Osteoblast (primary cell): ENCODE results near the gene NCEH1. TPM values are rescaled to one million over a fixed set of nuclear protein-coding genes. Genes with fewer than 3 reads are reported as not detected.

Experiments used
- DNase-seq: peaks from one replicate; pipeline ENCODE4 v3.0.0; 2011; ENCODE audit warnings: low spot score, mixed read lengths; ENCODE audit not compliant: insufficient read length; ENCODE audit errors: missing footprints
- H2AFZ ChIP-seq: 2 replicates; pipeline ENCODE4 v1.6.0; 2011; ENCODE audit warnings: mild to moderate bottlenecking, low read length
- H3K27ac ChIP-seq: 2 replicates; pipeline ENCODE4 v1.5.1; 2011; ENCODE audit warnings: mild to moderate bottlenecking, low read depth, low read length, moderate library complexity
- H3K27me3 ChIP-seq: 2 replicates; pipeline ENCODE4 v1.6.0; 2012; ENCODE audit warnings: mild to moderate bottlenecking, control low read depth, inconsistent platforms, low read length, moderate library complexity; ENCODE audit not compliant: insufficient read depth
- H3K36me3 ChIP-seq: 2 replicates; pipeline ENCODE4 v1.5.1; 2011; ENCODE audit warnings: mild to moderate bottlenecking, low read length, control low read depth, moderate library complexity; ENCODE audit not compliant: insufficient read depth
- H3K4me1 ChIP-seq: 2 replicates; pipeline ENCODE4 v1.5.1; 2011; ENCODE audit warnings: mild to moderate bottlenecking, low read length, control low read depth, moderate library complexity; ENCODE audit not compliant: insufficient read depth
- H3K4me2 ChIP-seq: 2 replicates; pipeline ENCODE4 v1.6.0; 2011; ENCODE audit warnings: mild to moderate bottlenecking, low read length; ENCODE audit not compliant: insufficient read depth
- H3K4me3 ChIP-seq: fragments of 200-600 bp; sonication (generic); 3 replicates; pipeline ENCODE4 v1.5.1; 2012; ENCODE audit warnings: mild to moderate bottlenecking, low read length, inconsistent platforms; ENCODE audit not compliant: insufficient read depth
- H3K79me2 ChIP-seq: 2 replicates; pipeline ENCODE4 v1.6.0; 2012; ENCODE audit warnings: mild to moderate bottlenecking, low read length, control low read depth, inconsistent platforms; ENCODE audit not compliant: insufficient read depth
- H3K9me3 ChIP-seq: 2 replicates; pipeline ENCODE4 v1.5.1; 2011; ENCODE audit warnings: low read depth, low read length, control low read depth
- H4K20me1 ChIP-seq: 2 replicates; pipeline ENCODE4 v1.6.0; 2012; ENCODE audit warnings: mild to moderate bottlenecking, low read length, control low read depth; ENCODE audit not compliant: insufficient read depth
- CTCF ChIP-seq: IDR thresholded peaks from 2 replicates; pipeline ENCODE4 v1.5.1; 2011; ENCODE audit warnings: mild to moderate bottlenecking, low read depth, low read length, moderate library complexity; ENCODE audit errors: extremely low read depth
- total RNA-seq: library from RNA; depleted of rRNA; stranded (reverse); fragments of >200 nt; gene quantifications from 2 replicates; pipeline ENCODE4 v1.2.3, GENCODE V29; 2012

Gene NCEH1
- total RNA-seq, 1 donor: 10.9 TPM

GRCh38 chr3:172643506-172644179 is 67.2 kb downstream of the NCEH1 start:
- Histone ChIP-seq H3K27me3 (no peaks in the 10 kb centered on the region), H3K27ac (no peak overlapping the region), H4K20me1 (peaks cover 3% of the 10 kb centered on the region), H3K4me2 (no peak overlapping the region), H3K79me2 (peaks cover 18% of the 10 kb centered on the region), H3K36me3 (peaks cover 25% of the 10 kb centered on the region), H3K9me3 (no peaks in the 10 kb centered on the region), H3K4me1 (peaks cover 10% of the 10 kb centered on the region), H2AFZ (no peak overlapping the region), H3K4me3 (no peak overlapping the region)
- DNase-seq: no peak
- TF ChIP-seq CTCF: no peak

GRCh38 chr3:172641291-172641690 is 69.6 kb downstream of the NCEH1 start:
- peaks cover 21% of the 10 kb centered on the region for H3K36me3 ChIP-seq
- H4K20me1 ChIP-seq: no peaks in the 10 kb centered on the region
- no peak for DNase-seq

GRCh38 chr3:172640751-172641150 is 70.1 kb downstream of the NCEH1 start:
- Histone ChIP-seq H3K27ac (no peak overlapping the region), H3K4me1 (no peaks in the 10 kb centered on the region), H3K36me3 (peaks cover 22% of the 10 kb centered on the region), H3K27me3 (no peaks in the 10 kb centered on the region), H3K9me3 (no peaks in the 10 kb centered on the region), H2AFZ (no peak overlapping the region), H3K4me3 (no peak overlapping the region), H4K20me1 (no peaks in the 10 kb centered on the region), H3K4me2 (no peak overlapping the region), H3K79me2 (peaks cover 3% of the 10 kb centered on the region)
- no peak for TF ChIP-seq CTCF
- DNase-seq: no peak

More at GRCh38 chr3:172641291-172641690, 69.6 kb downstream of the NCEH1 start:
- no peak overlapping the region for H2AFZ ChIP-seq
- H3K4me3 ChIP-seq: no peak overlapping the region
- H3K27ac ChIP-seq: no peak overlapping the region
- no peaks in the 10 kb centered on the region for H3K27me3 ChIP-seq
- H3K4me2 ChIP-seq: no peak overlapping the region
- H3K4me1 ChIP-seq: no peaks in the 10 kb centered on the region
- H3K79me2 ChIP-seq: peaks cover 3% of the 10 kb centered on the region
- TF ChIP-seq CTCF: no peak
- H3K9me3 ChIP-seq: no peaks in the 10 kb centered on the region

GRCh38 chr3:172635588-172635987 is 75.3 kb downstream of the NCEH1 start:
- no peak overlapping the region for H3K4me3 ChIP-seq
- no peak for DNase-seq
- H2AFZ ChIP-seq: no peak overlapping the region
- H4K20me1 ChIP-seq: no peaks in the 10 kb centered on the region
- no peak overlapping the region for H3K4me2 ChIP-seq
- H3K79me2 ChIP-seq: no peaks in the 10 kb centered on the region
- peaks cover 24% of the 10 kb centered on the region for H3K36me3 ChIP-seq
- H3K27me3 ChIP-seq: no peaks in the 10 kb centered on the region
- H3K4me1 ChIP-seq: peaks cover under 1% of the 10 kb centered on the region
- TF ChIP-seq CTCF: no peak
- H3K9me3 ChIP-seq: no peaks in the 10 kb centered on the region
- no peak overlapping the region for H3K27ac ChIP-seq
